ENCODE data around the gene SLC7A4. TPM values are rescaled to one million over a fixed set of nuclear protein-coding genes. Genes with fewer than 3 reads are reported as not detected.
A peak's percentile ranks its signal among the peaks of the same experiment; 100 is the strongest.

The SLC7A4 gene
- total RNA-seq, 3 donors from 2014 or later: 1.6 to 2.4 (median 2.0) TPM

GRCh38 chr22:21003782-21004181 lies 28.6 kb downstream of the SLC7A4 start:
- intact Hi-C loops (cut with DNase I; ENCODE audit: low total_unique reads): no loop called here
- H3K4me1 ChIP-seq: peaks cover 4 to 22% of the 10 kb centered on the region in 2 donors
- no peaks in the 10 kb centered on the region for H3K9me3 ChIP-seq
- H3K4me3 ChIP-seq: no peak overlapping the region
- H3K36me3 ChIP-seq: no peaks in the 10 kb centered on the region
- no peaks in the 10 kb centered on the region for H3K27me3 ChIP-seq
- no peak for DNase-seq (ENCODE audit: low spot score in 2 of 2)
- H3K27ac ChIP-seq: peak overlapping the region in 1 of 2 donors; percentile 52
- TF ChIP-seq POLR2A (IDR thresholded peaks at IDR 0.05) (no peak), POLR2AphosphoS5 (IDR thresholded peaks at IDR 0.05) (no peak)
- TF ChIP-seq, protein P1, sequence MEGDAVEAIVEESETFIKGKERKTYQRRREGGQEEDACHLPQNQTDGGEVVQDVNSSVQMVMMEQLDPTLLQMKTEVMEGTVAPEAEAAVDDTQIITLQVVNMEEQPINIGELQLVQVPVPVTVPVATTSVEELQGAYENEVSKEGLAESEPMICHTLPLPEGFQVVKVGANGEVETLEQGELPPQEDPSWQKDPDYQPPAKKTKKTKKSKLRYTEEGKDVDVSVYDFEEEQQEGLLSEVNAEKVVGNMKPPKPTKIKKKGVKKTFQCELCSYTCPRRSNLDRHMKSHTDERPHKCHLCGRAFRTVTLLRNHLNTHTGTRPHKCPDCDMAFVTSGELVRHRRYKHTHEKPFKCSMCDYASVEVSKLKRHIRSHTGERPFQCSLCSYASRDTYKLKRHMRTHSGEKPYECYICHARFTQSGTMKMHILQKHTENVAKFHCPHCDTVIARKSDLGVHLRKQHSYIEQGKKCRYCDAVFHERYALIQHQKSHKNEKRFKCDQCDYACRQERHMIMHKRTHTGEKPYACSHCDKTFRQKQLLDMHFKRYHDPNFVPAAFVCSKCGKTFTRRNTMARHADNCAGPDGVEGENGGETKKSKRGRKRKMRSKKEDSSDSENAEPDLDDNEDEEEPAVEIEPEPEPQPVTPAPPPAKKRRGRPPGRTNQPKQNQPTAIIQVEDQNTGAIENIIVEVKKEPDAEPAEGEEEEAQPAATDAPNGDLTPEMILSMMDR (IDR thresholded peaks at IDR 0.05): no peak

DNA sequence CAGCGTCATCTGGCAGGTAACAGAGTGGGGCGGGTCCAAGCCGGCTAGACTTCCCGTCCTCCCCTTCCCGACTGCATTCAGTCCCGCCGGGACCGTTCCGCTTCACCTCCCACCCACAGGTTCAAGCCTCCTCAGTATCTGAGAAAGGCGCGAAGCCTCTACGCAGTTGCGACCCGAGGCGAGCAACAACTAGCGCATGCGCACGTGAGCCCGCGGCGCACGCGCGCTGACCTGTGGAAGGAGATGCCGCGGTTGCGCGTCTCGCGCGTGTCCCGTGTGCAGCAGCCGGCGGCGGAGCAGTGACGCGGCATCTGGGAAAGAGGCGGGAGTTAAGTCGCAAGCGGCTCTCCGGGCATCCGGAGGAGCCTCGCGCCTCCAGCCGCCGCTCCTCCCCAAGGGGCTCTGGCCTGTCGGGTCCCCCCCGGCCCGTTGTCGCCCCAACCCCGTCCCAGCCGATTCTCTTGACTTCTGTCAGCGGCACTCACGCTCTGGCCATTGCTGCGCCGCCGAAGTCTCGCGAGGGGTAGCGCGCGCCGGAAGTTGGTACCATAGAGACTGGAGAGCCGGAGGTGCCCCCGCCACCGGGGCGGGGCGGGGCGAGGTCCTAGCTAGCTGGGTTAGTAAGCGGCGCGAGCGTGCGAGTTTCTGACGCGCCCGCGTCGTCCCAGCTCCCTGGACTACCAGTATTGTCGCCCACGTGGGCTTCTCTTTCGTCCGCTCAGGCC lies 30.6 kb downstream of the SLC7A4 start, which contains the start of gene THAP7:
Gene THAP7, minus strand, starts transcription at position 518 of the 725 bp plus-strand sequence. Its CDS starts 207 bp downstream, at position 311.
- H3K27me3 ChIP-seq: no peaks in the 10 kb centered on the region
- intact Hi-C loops (cut with DNase I; ENCODE audit: low total_unique reads): no loop called here
- H3K4me1 ChIP-seq: peaks cover 4 to 22% of the 10 kb centered on the region in 2 donors
- H3K36me3 ChIP-seq: no peaks in the 10 kb centered on the region
- peak; percentile 95 to 96 for DNase-seq (ENCODE audit: low spot score in 2 of 2)
- H3K27ac ChIP-seq: peak within 1 kb of the TSS; percentile 99 to 100
- H3K4me3 ChIP-seq: peak within 1 kb of the TSS; percentile 72 to 85 (median 74)
- H3K9me3 ChIP-seq: no peaks in the 10 kb centered on the region
- TF ChIP-seq POLR2AphosphoS5 (IDR thresholded peaks at IDR 0.05): peak; percentile 80 to 94 (median 89)
- peak; percentile 89 for TF ChIP-seq POLR2A (IDR thresholded peaks at IDR 0.05)
- TF ChIP-seq, protein P1 (IDR thresholded peaks at IDR 0.05): peak in 1 of 3 donors; percentile 18

- Histone ChIP-seq H3K4me1 (peaks cover 4 to 22% of the 10 kb centered on the region in 2 donors), H3K27me3 (no peaks in the 10 kb centered on the region), H3K27ac (peak overlapping the region; percentile 99 to 100), H3K4me3 (peak overlapping the region; percentile 72 to 85 (median 74)), H3K9me3 (no peaks in the 10 kb centered on the region), H3K36me3 (no peaks in the 10 kb centered on the region)
- intact Hi-C loops (cut with DNase I; ENCODE audit: low total_unique reads): no loop called here
- TF ChIP-seq POLR2A (IDR thresholded peaks at IDR 0.05): no peak
- TF ChIP-seq, protein P1 (IDR thresholded peaks at IDR 0.05): no peak
- no peak for TF ChIP-seq POLR2AphosphoS5 (IDR thresholded peaks at IDR 0.05)
- no peak for DNase-seq (ENCODE audit: low spot score in 2 of 2)
These were observed 31.3 kb downstream of the SLC7A4 start for GRCh38 chr22:21000987-21001600.

DNA sequence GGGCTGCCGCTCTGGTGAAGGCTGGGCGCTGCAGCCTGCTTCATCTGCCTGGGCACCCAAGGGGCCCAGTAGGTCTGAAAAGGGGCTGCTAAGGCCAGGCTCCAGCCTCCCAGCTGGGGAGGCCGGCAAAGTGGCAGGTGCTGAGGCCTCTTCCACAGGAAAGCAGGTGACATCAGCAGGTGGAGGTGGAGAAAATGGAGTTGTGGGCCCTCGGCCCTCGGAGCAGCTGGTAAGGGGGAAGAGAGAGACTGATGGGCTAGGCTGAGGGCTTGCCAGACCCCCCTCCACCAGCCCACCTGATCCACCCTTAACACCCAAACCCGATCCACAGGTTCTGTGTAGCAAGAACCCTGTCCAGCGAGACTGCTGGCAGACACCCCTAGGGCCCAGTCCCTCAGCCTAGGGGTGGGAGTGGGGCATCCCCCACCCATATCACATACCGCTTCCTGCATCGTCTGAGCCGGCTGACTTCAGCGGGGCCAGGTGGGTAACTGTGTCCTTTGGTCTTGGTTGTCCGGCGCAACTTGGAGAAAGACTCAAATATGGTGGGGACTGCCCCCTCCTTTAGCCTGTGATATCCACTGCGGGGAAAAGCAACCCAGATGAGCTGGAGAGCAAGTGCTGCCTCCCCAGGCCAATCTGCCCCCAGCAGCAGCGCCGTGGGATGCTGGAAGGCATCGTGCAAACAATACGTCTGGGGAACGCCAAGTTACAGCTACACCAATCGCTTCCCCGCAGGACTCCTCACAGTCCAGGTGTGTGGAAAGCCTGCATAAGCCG lies 32.0 kb downstream of the SLC7A4 start:
- H3K27me3 ChIP-seq: no peaks in the 10 kb centered on the region
- H3K4me3 ChIP-seq: peak overlapping the region; percentile 72 to 85 (median 74)
- TF ChIP-seq POLR2AphosphoS5 (IDR thresholded peaks at IDR 0.05) (no peak), POLR2A (IDR thresholded peaks at IDR 0.05) (no peak)
- DNase-seq (ENCODE audit: low spot score in 2 of 2): no peak
- peaks cover 4 to 22% of the 10 kb centered on the region in 2 donors for H3K4me1 ChIP-seq
- H3K9me3 ChIP-seq: no peaks in the 10 kb centered on the region
- H3K27ac ChIP-seq: peak overlapping the region; percentile 99 to 100
- H3K36me3 ChIP-seq: no peaks in the 10 kb centered on the region
- intact Hi-C loops (cut with DNase I; ENCODE audit: low total_unique reads): no loop called here

GRCh38 chr22:20999350-21000206 lies 32.8 kb downstream of the SLC7A4 start:
- DNase-seq (ENCODE audit: low spot score in 2 of 2): no peak
- peak overlapping the region in 2 of 3 donors; percentile 74 to 85 for H3K4me3 ChIP-seq

More at GRCh38 chr22:20999350-21000206, 32.8 kb downstream of the SLC7A4 start:
- Histone ChIP-seq H3K9me3 (no peaks in the 10 kb centered on the region), H3K27ac (peak overlapping the region; percentile 8 to 99), H3K27me3 (no peaks in the 10 kb centered on the region), H3K36me3 (no peaks in the 10 kb centered on the region), H3K4me1 (peaks cover 4 to 22% of the 10 kb centered on the region in 2 donors)
- intact Hi-C loops (cut with DNase I; ENCODE audit: low total_unique reads): no loop called here
- TF ChIP-seq POLR2AphosphoS5 (IDR thresholded peaks at IDR 0.05): no peak
- TF ChIP-seq, protein P1 (IDR thresholded peaks at IDR 0.05): no peak
- TF ChIP-seq POLR2A (IDR thresholded peaks at IDR 0.05): no peak
